Ascending aorta (tissue), 2 donors: ENCODE data around the gene ANAPC7. TPM values are rescaled to one million over a fixed set of nuclear protein-coding genes. Genes with fewer than 3 reads are reported as not detected.

Source experiments
- DNase-seq, 2 donors: peaks; one replicate each; pipeline ENCODE4 v3.0.0-alpha.2; 2019; ENCODE audit warnings: low spot score in 2 of 2
- H3K27ac ChIP-seq, 2 donors: fragments of 200-600 bp; sonication (generic); one replicate each; pipeline ENCODE4 v1.5.1; 2016 to 2017; ENCODE audit warnings: mild to moderate bottlenecking in 1 of 2
- H3K27me3 ChIP-seq: fragments of 200-600 bp; sonication (generic); one replicate; pipeline ENCODE4 v1.5.1; 2017
- H3K36me3 ChIP-seq, 2 donors: fragments of 200-600 bp; sonication (generic); one replicate each; pipeline ENCODE4 v1.5.1; 2016
- H3K4me1 ChIP-seq, 2 donors: fragments of 200-600 bp; sonication (generic); one replicate each; pipeline ENCODE4 v1.5.1; 2016 to 2017; ENCODE audit warnings: mild to moderate bottlenecking in 1 of 2
- H3K4me3 ChIP-seq, 2 donors: fragments of 200-600 bp; sonication (generic); one replicate each; pipeline ENCODE4 v1.5.1; 2016 to 2017; ENCODE audit warnings: mild to moderate bottlenecking in 1 of 2
- H3K9me3 ChIP-seq, 2 donors: fragments of 200-600 bp; sonication (generic); one replicate each; pipeline ENCODE4 v1.5.1; 2016
- intact Hi-C: fragments of 100-400 bp; cut with DNase I; formaldehyde crosslinking; loops from one replicate; pipeline ENCODE4 v1.15.1; 2023
- total RNA-seq: library from RNA; depleted of rRNA; stranded (reverse); fragments of >200 nt; gene quantifications from one replicate; pipeline ENCODE4 v1.1.0, GENCODE V29; 2016
- TF ChIP-seq, protein P1 (sequence below), 3 experiments: fragments of 200-600 bp in 2 of 3; fragments of 450-650 bp in 1 of 3; sonication (generic) in 2 of 3; IDR thresholded peaks; one replicate each; pipeline ENCODE4 v1.5.1; 2016 to 2019; ENCODE audit warnings: antibody characterized with exemption in 3 of 3, mild to moderate bottlenecking in 1 of 3, moderate library complexity in 1 of 3

The ANAPC7 gene
- total RNA-seq, 1 donor from 2014 or later = 34.7 TPM

DNA sequence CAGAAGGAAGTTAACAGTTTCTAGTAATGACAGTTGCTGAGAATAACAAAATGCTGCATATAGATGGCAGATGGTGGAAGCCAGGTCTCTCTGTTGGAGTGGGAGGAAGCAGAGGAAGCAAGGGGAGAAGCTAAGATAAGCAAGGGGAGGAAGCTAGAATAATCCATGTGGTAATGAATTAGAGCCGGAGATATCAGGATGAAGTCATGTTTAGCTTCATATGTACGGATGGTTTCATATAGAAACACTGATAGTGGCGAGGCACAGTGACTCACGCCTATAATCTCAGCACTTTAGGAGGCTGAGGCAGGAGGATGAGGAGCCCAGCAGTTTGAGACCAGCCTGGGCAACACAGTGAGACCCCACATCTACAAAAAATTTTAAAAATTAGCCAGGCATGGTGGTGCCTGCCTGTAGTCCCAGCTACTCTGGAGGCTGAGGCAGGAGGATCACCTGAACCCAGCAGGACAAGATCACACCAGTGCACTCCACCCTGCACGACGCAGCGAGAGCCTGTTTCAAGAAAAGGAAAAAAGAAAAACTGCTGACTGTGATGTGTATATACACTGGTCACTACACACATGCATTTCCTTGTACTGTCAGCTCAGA lies 49.2 kb downstream of the ANAPC7 start:
- TF ChIP-seq, protein P1, sequence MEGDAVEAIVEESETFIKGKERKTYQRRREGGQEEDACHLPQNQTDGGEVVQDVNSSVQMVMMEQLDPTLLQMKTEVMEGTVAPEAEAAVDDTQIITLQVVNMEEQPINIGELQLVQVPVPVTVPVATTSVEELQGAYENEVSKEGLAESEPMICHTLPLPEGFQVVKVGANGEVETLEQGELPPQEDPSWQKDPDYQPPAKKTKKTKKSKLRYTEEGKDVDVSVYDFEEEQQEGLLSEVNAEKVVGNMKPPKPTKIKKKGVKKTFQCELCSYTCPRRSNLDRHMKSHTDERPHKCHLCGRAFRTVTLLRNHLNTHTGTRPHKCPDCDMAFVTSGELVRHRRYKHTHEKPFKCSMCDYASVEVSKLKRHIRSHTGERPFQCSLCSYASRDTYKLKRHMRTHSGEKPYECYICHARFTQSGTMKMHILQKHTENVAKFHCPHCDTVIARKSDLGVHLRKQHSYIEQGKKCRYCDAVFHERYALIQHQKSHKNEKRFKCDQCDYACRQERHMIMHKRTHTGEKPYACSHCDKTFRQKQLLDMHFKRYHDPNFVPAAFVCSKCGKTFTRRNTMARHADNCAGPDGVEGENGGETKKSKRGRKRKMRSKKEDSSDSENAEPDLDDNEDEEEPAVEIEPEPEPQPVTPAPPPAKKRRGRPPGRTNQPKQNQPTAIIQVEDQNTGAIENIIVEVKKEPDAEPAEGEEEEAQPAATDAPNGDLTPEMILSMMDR (IDR thresholded peaks at IDR 0.05) = no peak
- no peak for DNase-seq
- no peak overlapping the region for H3K27ac ChIP-seq
- intact Hi-C loops = no loop called here
- H3K36me3 ChIP-seq = peaks cover 3 to 19% of the 10 kb centered on the region in 2 donors
- no peaks in the 10 kb centered on the region for H3K27me3 ChIP-seq
- no peaks in the 10 kb centered on the region for H3K9me3 ChIP-seq
- no peaks in the 10 kb centered on the region for H3K4me1 ChIP-seq
- H3K4me3 ChIP-seq = no peak overlapping the region

GRCh38 chr12:110353211-110353965 lies 50.1 kb downstream of the ANAPC7 start:
- Histone ChIP-seq H3K27me3 (no peaks in the 10 kb centered on the region), H3K4me1 (no peaks in the 10 kb centered on the region), H3K4me3 (no peak overlapping the region), H3K36me3 (peaks cover 12 to 28% of the 10 kb centered on the region in 2 donors), H3K9me3 (no peaks in the 10 kb centered on the region), H3K27ac (no peak overlapping the region)
- DNase-seq = no peak
- intact Hi-C loops = no loop called here
- TF ChIP-seq, protein P1 (IDR thresholded peaks at IDR 0.05) = no peak

- intact Hi-C loops = no loop called here
- Histone ChIP-seq H3K36me3 (peaks cover 22 to 38% of the 10 kb centered on the region in 2 donors), H3K4me3 (no peak overlapping the region), H3K9me3 (no peaks in the 10 kb centered on the region), H3K27ac (no peak overlapping the region), H3K4me1 (no peaks in the 10 kb centered on the region), H3K27me3 (no peaks in the 10 kb centered on the region)
- DNase-seq = no peak
- TF ChIP-seq, protein P1 (IDR thresholded peaks at IDR 0.05) = no peak
Measured at GRCh38 chr12:110352401-110352800, 51.1 kb downstream of the ANAPC7 start.

DNA sequence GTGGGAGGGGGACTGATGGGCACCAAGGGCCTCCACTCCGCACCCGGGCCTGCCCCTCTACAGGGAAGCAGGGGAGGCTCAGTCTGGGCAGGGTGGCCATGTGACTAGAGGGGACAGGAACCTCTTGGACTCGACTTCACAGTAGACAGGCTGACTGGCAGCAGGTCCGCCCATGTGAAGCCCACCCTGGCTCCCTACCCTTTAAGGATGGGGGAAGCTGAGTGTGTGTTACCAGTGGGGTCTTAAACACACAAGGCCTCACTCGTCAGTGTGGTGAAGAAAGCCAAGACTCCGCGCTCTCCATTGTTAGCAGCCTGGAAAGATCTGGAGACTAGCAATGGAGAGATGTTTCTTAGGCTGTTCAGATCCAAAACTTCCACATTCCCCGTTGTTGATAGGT lies 52.4 kb downstream of the ANAPC7 start:
- Histone ChIP-seq H3K36me3 (peaks cover 34 to 51% of the 10 kb centered on the region in 2 donors), H3K27me3 (no peaks in the 10 kb centered on the region), H3K27ac (no peak overlapping the region), H3K4me3 (no peak overlapping the region), H3K9me3 (no peaks in the 10 kb centered on the region), H3K4me1 (no peaks in the 10 kb centered on the region)
- DNase-seq = no peak
- TF ChIP-seq, protein P1 (IDR thresholded peaks at IDR 0.05) = no peak
- intact Hi-C loops = no loop called here

GRCh38 chr12:110349514-110350151 lies 53.9 kb downstream of the ANAPC7 start:
- Histone ChIP-seq H3K4me1 (no peaks in the 10 kb centered on the region), H3K9me3 (no peaks in the 10 kb centered on the region), H3K27me3 (no peaks in the 10 kb centered on the region), H3K4me3 (no peak overlapping the region), H3K36me3 (peaks cover 49 to 66% of the 10 kb centered on the region in 2 donors), H3K27ac (peak overlapping the region; percentile 12 to 24)
- DNase-seq = no peak
- intact Hi-C loops = no loop called here
- TF ChIP-seq, protein P1 (IDR thresholded peaks at IDR 0.05) = no peak
